ENCODE data around the gene SH3BP4. TPM values are rescaled to one million over a fixed set of nuclear protein-coding genes. Genes with fewer than 3 reads are reported as not detected.

The SH3BP4 gene
- total RNA-seq, 2 experiments from 2014 or later = 0.06 TPM; not detected in 1

- ChIA-PET CTCF (ENCODE audit: unreplicated experiment) (no interaction called here), POLR2A (no interaction called here)
- no peaks in the 10 kb centered on the region for H3K9me3 ChIP-seq (ENCODE audit: low read length)
- no peak for TF ChIP-seq EZH2phosphoT487 (IDR thresholded peaks at IDR 0.05; ENCODE audit: borderline replicate concordance, low read depth, low read length)
- TF ChIP-seq, protein P1, sequence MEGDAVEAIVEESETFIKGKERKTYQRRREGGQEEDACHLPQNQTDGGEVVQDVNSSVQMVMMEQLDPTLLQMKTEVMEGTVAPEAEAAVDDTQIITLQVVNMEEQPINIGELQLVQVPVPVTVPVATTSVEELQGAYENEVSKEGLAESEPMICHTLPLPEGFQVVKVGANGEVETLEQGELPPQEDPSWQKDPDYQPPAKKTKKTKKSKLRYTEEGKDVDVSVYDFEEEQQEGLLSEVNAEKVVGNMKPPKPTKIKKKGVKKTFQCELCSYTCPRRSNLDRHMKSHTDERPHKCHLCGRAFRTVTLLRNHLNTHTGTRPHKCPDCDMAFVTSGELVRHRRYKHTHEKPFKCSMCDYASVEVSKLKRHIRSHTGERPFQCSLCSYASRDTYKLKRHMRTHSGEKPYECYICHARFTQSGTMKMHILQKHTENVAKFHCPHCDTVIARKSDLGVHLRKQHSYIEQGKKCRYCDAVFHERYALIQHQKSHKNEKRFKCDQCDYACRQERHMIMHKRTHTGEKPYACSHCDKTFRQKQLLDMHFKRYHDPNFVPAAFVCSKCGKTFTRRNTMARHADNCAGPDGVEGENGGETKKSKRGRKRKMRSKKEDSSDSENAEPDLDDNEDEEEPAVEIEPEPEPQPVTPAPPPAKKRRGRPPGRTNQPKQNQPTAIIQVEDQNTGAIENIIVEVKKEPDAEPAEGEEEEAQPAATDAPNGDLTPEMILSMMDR (conservative IDR thresholded peaks at IDR 0.05; ENCODE audit: low read length) = no peak
- H3K4me2 ChIP-seq (ENCODE audit: low read length) = no peak overlapping the region
- H3K36me3 ChIP-seq (ENCODE audit: insufficient read depth, low read length) = no peaks in the 10 kb centered on the region
- no peak overlapping the region for H3K4me3 ChIP-seq (ENCODE audit: low read depth, low read length, poor library complexity, severe bottlenecking)
- no peak for DNase-seq (ENCODE audit: low spot score)
- no peaks in the 10 kb centered on the region for H3K79me2 ChIP-seq (ENCODE audit: insufficient read depth, low read depth, low read length)
- no peaks in the 10 kb centered on the region for H3K9me2 ChIP-seq (ENCODE audit: insufficient read depth, low read length)
- H3K27ac ChIP-seq (ENCODE audit: low read depth, low read length, poor library complexity, severe bottlenecking) = no peak overlapping the region
- intact Hi-C loops (cut with micrococcal nuclease; ENCODE audit: unreplicated experiment) = no loop called here
- H4K20me1 ChIP-seq (ENCODE audit: insufficient read depth, low read length) = no peaks in the 10 kb centered on the region
- BruUV-seq (replicated peaks) = no TSS peak
- no peaks in the 10 kb centered on the region for H3K4me1 ChIP-seq (ENCODE audit: insufficient read depth, low read length, poor library complexity, severe bottlenecking)
- no peak overlapping the region for H2AFZ ChIP-seq (ENCODE audit: low read length)
Measured at GRCh38 chr2:235000426-235001236, 48.8 kb downstream of the SH3BP4 start.

DNA sequence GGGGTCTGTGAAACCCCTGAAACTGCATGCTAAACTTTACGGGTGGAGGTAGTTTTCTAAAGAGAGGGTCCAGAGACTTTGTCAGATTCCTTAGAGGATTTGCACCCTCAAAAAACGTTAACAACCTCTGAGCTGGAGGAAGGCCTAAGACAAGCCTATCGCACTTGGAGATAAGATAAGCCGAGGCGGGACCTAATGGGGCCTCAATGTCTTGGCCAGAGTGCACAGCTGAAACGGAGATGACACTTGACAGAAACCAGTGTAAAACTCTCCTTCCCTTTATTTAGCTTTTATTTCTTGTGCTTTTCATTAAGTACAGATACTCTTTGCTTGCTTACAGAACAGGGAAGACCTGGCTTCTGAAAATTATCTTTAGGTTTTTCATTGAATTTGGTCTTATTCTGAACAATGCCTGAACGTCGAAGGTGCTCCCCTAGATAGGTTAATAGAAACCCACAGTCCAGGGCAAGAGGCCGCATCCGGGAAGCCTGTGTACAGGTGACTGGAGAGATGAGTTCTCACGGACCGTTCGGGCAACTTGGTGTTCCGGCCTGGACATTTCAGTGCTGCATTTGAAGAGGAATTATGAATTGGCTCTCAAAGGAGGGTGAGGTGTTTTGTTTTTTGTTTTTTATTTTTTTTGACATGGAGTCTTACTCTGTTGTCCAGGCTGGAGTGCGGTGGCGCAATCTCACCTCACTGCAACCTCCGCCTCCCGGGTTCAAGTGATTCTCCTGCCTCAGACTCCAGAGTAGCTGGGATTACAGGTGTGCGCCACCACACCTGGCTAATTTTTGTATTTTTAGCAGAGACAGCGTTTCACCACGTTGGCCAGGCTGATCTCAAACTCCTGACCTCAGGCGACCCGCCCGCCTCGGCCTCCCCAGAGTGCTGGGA, 49.7 kb downstream of the SH3BP4 start:
- Histone ChIP-seq H3K9me3 (ENCODE audit: low read length) (no peaks in the 10 kb centered on the region), H3K27ac (ENCODE audit: low read depth, low read length, poor library complexity, severe bottlenecking) (no peak overlapping the region), H3K9me2 (ENCODE audit: insufficient read depth, low read length) (no peaks in the 10 kb centered on the region), H4K20me1 (ENCODE audit: insufficient read depth, low read length) (no peaks in the 10 kb centered on the region), H3K4me3 (ENCODE audit: low read depth, low read length, poor library complexity, severe bottlenecking) (no peak overlapping the region), H3K36me3 (ENCODE audit: insufficient read depth, low read length) (no peaks in the 10 kb centered on the region), H3K79me2 (ENCODE audit: insufficient read depth, low read depth, low read length) (no peaks in the 10 kb centered on the region), H3K4me2 (ENCODE audit: low read length) (no peak overlapping the region), H2AFZ (ENCODE audit: low read length) (no peak overlapping the region), H3K4me1 (ENCODE audit: insufficient read depth, low read length, poor library complexity, severe bottlenecking) (no peaks in the 10 kb centered on the region)
- ChIA-PET CTCF (ENCODE audit: unreplicated experiment) (no interaction called here), POLR2A (interaction anchor here (0.7 kb wide), 1 partner anchor 662 kb away, joined by 3 read pairs; no protein-coding TSS in a partner anchor)
- intact Hi-C loops (cut with micrococcal nuclease; ENCODE audit: unreplicated experiment) = no loop called here
- no TSS peak for BruUV-seq (replicated peaks)
- no peak for TF ChIP-seq EZH2phosphoT487 (IDR thresholded peaks at IDR 0.05; ENCODE audit: borderline replicate concordance, low read depth, low read length)
- TF ChIP-seq, protein P1 (conservative IDR thresholded peaks at IDR 0.05; ENCODE audit: low read length) = no peak
- DNase-seq (ENCODE audit: low spot score) = no peak
